A172 (cell line): Measurements from ENCODE around the gene TMEM132D. TPM values are rescaled to one million over a fixed set of nuclear protein-coding genes. Genes with fewer than 3 reads are reported as not detected.
"Not testable (repeated sequence)": the region's sequence is repeated elsewhere in the genome, so short reads cannot be mapped to it uniquely, and the experiment has no call there.

Source experiments
- DNase-seq: peaks from one replicate; pipeline ENCODE4 v3.0.0-alpha.2; 2015; ENCODE audit warnings: low spot score
- total RNA-seq: library from RNA; depleted of rRNA; stranded (reverse); fragments of >200 nt; shearing (Covaris generic); gene quantifications from 2 replicates; pipeline ENCODE4 v1.2.3, GENCODE V29; 2014

Gene TMEM132D
- total RNA-seq, 1 experiment from 2014 or later: not detected

DNA sequence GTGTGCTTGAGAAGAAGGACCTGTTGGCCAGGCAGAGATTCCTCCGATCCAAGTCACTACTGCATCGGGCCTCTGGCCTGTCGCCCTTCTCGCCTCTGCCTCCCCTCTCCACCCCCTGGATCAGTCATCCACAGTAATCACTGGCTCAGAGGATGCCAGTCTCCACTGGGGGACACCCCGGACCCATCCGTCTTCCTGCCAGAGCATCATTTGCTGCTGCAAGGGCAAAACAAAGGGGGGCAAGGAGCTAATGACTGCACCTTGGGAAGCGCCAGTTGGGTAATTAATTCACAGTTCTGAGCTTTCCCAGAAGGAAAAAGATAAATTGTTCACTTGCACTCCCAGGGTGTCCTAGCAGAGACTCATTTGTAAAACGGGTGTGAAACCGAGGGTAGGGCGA is 835.1 kb downstream of the TMEM132D start:
- DNase-seq: no peak

DNA sequence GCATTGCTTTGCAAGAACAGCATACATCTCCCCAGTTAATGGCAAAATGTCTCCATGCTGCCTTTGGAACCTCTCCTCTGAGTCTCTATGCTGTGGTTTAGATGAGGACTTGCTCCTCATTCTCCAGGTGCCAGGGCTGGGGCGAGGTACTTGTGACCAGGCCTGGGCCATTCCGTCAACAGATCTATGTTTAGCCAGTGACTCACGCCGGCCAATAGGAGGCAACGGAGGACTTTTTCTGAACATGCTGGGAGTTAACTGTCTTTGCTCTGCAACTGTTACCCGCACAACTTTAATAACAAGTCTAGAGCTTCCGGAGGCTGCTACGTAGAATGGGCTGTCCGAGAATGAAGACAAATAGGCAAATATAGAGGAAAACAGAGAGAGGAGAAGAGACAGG is 836.3 kb downstream of the TMEM132D start:
- DNase-seq: no peak

DNA sequence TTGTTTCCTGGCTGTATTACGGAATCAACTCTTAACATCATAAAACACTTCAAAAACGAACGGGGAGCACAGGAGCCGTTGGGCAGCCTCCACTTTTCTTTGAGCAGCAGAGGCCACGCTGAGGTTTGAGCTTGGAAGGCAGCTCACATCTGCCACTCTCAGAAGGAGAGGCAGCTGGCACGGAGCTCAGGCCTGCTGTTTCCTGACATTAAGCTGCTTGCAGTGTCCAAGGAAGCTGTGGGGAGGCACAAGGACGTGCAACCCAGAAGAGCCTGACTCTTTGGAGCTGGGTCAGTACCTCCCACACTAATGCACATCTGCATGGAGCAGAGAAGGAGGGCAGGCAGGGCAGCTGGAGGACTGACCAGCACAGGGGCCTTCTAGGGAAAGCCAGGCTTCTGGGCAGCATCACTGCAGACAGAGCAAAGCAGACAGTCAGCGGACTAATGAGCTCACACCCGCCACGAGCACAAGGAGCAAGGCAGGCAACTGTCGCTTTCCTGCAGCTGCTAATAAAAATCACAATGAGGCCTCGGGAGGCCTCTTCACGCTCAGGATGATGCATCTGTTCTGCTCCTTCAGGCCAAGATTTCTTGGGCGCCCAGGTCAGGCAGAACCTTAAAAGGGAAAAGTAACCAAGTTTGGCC is 839.5 kb downstream of the TMEM132D start:
- DNase-seq: no peak

DNA sequence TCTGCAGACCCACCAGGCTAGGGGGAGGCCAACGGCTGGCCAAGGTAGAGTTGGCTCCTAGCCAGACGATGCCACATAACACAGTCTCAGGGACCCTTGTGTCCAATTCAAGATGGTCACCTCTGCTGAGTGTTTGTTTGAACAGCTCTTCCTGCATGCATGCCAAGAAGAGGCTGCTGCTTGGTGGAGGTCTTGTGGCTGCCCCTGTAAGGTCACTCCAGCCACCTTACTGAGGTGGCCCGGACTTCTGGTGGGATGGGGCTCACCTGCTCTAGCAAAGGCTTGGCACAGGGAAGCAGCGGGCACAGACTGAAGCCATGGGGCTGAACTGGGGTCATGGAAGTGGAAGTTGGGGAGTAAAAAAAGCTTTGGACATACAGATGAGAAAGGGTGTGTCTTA is 840.2 kb downstream of the TMEM132D start:
- no peak for DNase-seq

DNA sequence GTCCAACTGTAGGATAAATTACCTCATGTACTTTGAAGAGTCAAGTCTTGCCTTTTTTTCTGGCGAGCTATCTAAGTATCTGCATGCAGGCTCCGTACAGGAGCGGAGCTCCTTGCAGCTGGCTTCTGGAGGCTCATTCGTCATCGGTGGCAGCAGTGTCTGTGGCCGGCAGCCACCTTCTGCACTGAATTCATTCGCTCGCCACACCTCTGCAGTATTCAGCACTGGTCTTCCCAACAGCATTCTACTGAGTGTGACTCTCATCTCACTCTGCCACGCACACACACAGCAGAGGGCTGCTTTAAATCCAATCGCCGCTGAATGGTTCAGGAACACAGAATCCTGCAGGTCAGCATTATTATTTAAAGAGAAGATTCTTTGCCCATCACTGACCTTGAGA is 850.6 kb downstream of the TMEM132D start:
- no peak for DNase-seq

DNA sequence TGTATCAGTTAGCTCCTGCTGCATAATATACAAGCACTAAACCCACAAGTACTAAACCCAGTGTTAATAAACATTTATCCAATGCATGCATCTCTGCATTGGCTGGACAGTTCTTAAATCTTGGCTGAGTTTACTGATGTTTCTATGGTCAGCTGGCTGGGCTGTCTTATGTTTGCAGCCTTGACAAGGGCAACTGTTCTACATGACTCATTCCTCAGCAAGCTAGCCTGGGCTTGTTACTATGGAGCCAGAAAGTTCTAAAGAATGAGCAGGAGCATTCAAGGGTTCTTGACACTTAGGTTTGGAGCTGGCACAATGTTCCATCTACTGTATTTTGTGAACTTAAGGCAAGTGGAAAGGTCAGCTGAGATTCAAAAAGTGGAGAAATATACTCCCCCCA is 851.5 kb downstream of the TMEM132D start:
- DNase-seq: no peak

DNA sequence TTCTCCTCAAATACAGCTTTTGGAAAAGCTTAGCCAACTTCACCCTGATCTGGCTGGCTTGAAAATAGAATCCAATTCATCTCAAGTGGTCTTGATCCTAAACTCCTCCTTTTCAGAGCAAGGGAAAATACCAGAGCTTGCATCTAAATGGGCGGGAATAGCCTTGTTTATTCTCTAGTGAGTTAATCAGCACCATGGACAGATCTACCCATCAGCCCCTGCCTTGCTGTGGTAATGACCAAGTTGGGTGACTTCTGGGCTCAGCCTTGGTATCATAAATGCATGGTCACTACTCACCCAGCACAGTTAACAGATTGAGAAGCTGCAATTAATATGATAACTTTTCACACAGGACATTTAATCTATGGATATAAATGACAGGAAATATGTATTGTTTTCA is 853.9 kb downstream of the TMEM132D start:
- no peak for DNase-seq

GRCh38 chr12:129043334-129043733 is 860.5 kb downstream of the TMEM132D start:
- not testable (repeated sequence) for DNase-seq

GRCh38 chr12:129036135-129036534 is 867.7 kb downstream of the TMEM132D start:
- DNase-seq: no peak

DNA sequence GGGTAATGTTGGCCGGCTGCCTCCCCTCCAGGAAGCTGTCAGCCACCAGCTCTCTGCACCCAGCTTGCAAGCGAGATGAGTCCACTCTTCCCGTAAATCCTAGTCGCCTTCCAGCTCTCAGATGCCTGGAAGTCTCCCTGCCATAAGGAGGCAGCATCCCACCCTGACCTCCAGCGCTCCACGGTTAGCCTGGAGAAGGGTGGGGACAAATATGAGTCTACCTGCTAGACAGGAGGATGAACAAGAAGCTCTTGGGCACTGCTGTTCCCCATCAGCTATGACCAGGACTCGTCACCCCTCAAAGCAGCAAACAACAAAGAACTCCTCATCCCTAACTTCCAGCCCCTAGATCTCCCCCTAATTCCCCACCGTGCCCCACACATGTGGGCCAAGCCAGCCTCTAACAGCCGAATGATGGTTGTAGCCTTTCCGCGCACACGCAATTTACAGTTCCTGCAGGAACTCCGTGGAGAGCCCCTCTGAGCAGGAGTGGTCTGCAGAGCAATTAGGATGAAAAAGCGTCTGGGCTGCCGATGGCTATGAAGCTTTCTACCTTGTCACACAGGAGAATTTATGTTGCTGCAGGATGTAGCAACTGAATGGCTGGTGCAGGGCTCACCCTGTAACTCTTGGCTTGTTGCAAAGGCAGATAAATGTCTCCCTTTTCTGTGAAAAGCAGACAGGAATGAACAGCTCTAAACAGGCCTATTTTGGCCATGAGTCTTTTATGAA is 869.1 kb downstream of the TMEM132D start:
- no peak for DNase-seq

- no peak for DNase-seq
Observed at GRCh38 chr12:129028844-129029243, 875.0 kb downstream of the TMEM132D start.

DNA sequence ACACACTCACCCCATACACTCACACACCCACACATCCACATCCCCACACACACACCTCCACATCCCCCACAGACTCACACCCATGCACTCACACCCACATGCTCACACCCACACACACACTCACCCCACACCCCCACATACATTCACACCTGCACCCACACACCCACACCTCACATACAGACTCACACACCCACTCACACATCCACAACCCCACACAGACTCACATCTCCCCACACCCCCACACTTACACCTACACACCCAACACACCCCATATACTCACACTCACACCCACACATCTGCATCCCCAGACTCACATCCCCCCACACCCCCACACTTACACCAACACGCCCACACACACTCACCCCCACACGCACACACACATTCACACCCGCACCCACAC is 878.8 kb downstream of the TMEM132D start:
- DNase-seq: no peak
